ELR (cell line): Measurements from ENCODE around the gene SLC39A11.
"Not testable (repeated sequence)": the region's sequence is repeated elsewhere in the genome, so short reads cannot be mapped to it uniquely, and the experiment has no call there.

ENCODE experiments used
- DNase-seq: peaks from one replicate; pipeline ENCODE4 v3.0.0-alpha.2; 2015; ENCODE audit warnings: low read depth

Gene SLC39A11

GRCh38 chr17:72654706-72655105, 437.8 kb downstream of the SLC39A11 start:
- DNase-seq: no peak

- no peak for DNase-seq
Measured at GRCh38 chr17:72651988-72652387, 440.5 kb downstream of the SLC39A11 start.

GRCh38 chr17:72648702-72649101, 443.8 kb downstream of the SLC39A11 start:
- DNase-seq: no peak

- no peak for DNase-seq
Measured at GRCh38 chr17:72646176-72646575, 446.3 kb downstream of the SLC39A11 start.

- no peak for DNase-seq
Measured at GRCh38 chr17:72644492-72644891, 448.0 kb downstream of the SLC39A11 start.

GRCh38 chr17:72643575-72644216, 448.8 kb downstream of the SLC39A11 start:
- DNase-seq: no peak

- DNase-seq: no peak
Measured at GRCh38 chr17:72642720-72643119, 449.8 kb downstream of the SLC39A11 start.

- DNase-seq: no peak
Measured at GRCh38 chr17:72640415-72641165, 451.9 kb downstream of the SLC39A11 start.

- DNase-seq: no peak
Measured at GRCh38 chr17:72639711-72640110, 452.8 kb downstream of the SLC39A11 start.

- DNase-seq: not testable (repeated sequence)
Measured at GRCh38 chr17:72638932-72639331, 453.6 kb downstream of the SLC39A11 start.

- DNase-seq: no peak
Measured at GRCh38 chr17:72635034-72635635, 457.4 kb downstream of the SLC39A11 start.

GRCh38 chr17:72634621-72635020, 457.9 kb downstream of the SLC39A11 start:
- no peak for DNase-seq

- DNase-seq: no peak
Measured at GRCh38 chr17:72631949-72632684, 460.4 kb downstream of the SLC39A11 start.

GRCh38 chr17:72631568-72631948, 460.9 kb downstream of the SLC39A11 start:
- DNase-seq: no peak

- DNase-seq: no peak
Measured at GRCh38 chr17:72624652-72625051, 467.8 kb downstream of the SLC39A11 start.

- no peak for DNase-seq
Measured at GRCh38 chr17:72624226-72624625, 468.3 kb downstream of the SLC39A11 start.

- DNase-seq: no peak
Measured at GRCh38 chr17:72622661-72623433, 469.6 kb downstream of the SLC39A11 start.

GRCh38 chr17:72619976-72620650, 472.4 kb downstream of the SLC39A11 start:
- no peak for DNase-seq

- no peak for DNase-seq
Measured at GRCh38 chr17:72618001-72618509, 474.4 kb downstream of the SLC39A11 start.

GRCh38 chr17:72617557-72617956, 474.9 kb downstream of the SLC39A11 start:
- no peak for DNase-seq

- DNase-seq: no peak
Measured at GRCh38 chr17:72616447-72616846, 476.0 kb downstream of the SLC39A11 start.
